HEK293 (cell line): ENCODE measurements around the gene NINJ2.

ENCODE experiments used
- CTCF ChIA-PET: fragments of 350-600 bp; formaldehyde crosslinking; extraction: SDS; loops from one replicate; lab custom pipeline; 2021; ENCODE audit warnings: antibody characterized with exemption; lab: Yijun Ruan, JAX
- POLR2A ChIA-PET: fragments of 300-600 bp; formaldehyde crosslinking; extraction: SDS; loops from one replicate; lab custom pipeline; 2020; ENCODE audit warnings: antibody characterized with exemption, inconsistent platforms; lab: Yijun Ruan, JAX
- H3K27ac ChIP-seq: fragments of 200-500 bp; sonication (Bioruptor generic); 2 replicates; pipeline ENCODE4 v1.5.1; 2014; ENCODE audit warnings: low read depth, low read length, control low read depth, inconsistent platforms; ENCODE audit errors: extremely low read depth
- H3K36me3 ChIP-seq, 2 experiments: fragments of 200-500 bp in 1 of 2; sonication (Bioruptor generic) in 1 of 2; 1 replicate in 1 of 2; 2 replicates in 1 of 2; pipeline ENCODE4 v1.5.1; 2014 to 2017; ENCODE audit warnings: inconsistent platforms in 2 of 2, low read length in 2 of 2; ENCODE audit not compliant: control insufficient read depth in 2 of 2, insufficient read depth in 1 of 2
- H3K4me1 ChIP-seq: fragments of 200-500 bp; sonication (Bioruptor generic); 2 replicates; pipeline ENCODE4 v1.5.1; 2014; ENCODE audit warnings: mild to moderate bottlenecking, low read length, inconsistent platforms; ENCODE audit not compliant: control insufficient read depth, insufficient read depth
- H3K4me3 ChIP-seq: 2 replicates; pipeline ENCODE4 v1.5.1; 2011; ENCODE audit warnings: low read depth, mild to moderate bottlenecking, control low read depth, low read length, moderate library complexity
- H3K9me3 ChIP-seq: fragments of 200-500 bp; sonication (Bioruptor generic); 2 replicates; pipeline ENCODE4 v1.5.1; 2014; ENCODE audit warnings: low read depth, low read length, inconsistent platforms; ENCODE audit not compliant: control insufficient read depth, insufficient read depth
- MZF1 ChIP-seq: fragments of 450-650 bp; formaldehyde crosslinking; IDR thresholded peaks from 2 replicates; pipeline ENCODE4 v1.5.1; 2017; ENCODE audit warnings: missing biosample characterization, missing genetic modification characterization, borderline replicate concordance
- OVOL3 ChIP-seq: fragments of 450-650 bp; formaldehyde crosslinking; IDR thresholded peaks from 2 replicates; pipeline ENCODE4 v1.5.1; 2016; ENCODE audit warnings: missing biosample characterization, missing genetic modification characterization
- SETDB1 ChIP-seq: IDR thresholded peaks from one replicate; pipeline ENCODE4 v1.6.1; 2017; ENCODE audit warnings: mild to moderate bottlenecking, low read length, moderate library complexity, mixed read lengths; ENCODE audit not compliant: insufficient read length
- TRIM28 ChIP-seq: IDR thresholded peaks from 2 replicates; pipeline ENCODE4 v1.6.1; 2011; ENCODE audit warnings: low read length, control low read depth, borderline replicate concordance
- TSHZ1 ChIP-seq: fragments of 450-650 bp; formaldehyde crosslinking; IDR thresholded peaks from 2 replicates; pipeline ENCODE4 v1.5.1; 2016; ENCODE audit warnings: missing biosample characterization, missing genetic modification characterization, borderline replicate concordance
- ZBTB17 ChIP-seq: fragments of 450-650 bp; formaldehyde crosslinking; IDR thresholded peaks from 2 replicates; pipeline ENCODE4 v1.5.1; 2016; ENCODE audit warnings: missing biosample characterization, missing genetic modification characterization
- ZBTB20 ChIP-seq: fragments of 450-650 bp; formaldehyde crosslinking; IDR thresholded peaks from 2 replicates; pipeline ENCODE4 v1.5.1; 2016; ENCODE audit warnings: missing biosample characterization, missing genetic modification characterization
- ZBTB21 ChIP-seq: fragments of 450-650 bp; formaldehyde crosslinking; IDR thresholded peaks from 2 replicates; pipeline ENCODE4 v1.5.1; 2017; ENCODE audit warnings: missing biosample characterization, missing genetic modification characterization
- ZNF121 ChIP-seq: fragments of 450-650 bp; formaldehyde crosslinking; IDR thresholded peaks from 2 replicates; pipeline ENCODE4 v1.5.1; 2016; ENCODE audit warnings: missing biosample characterization, missing genetic modification characterization
- ZNF16 ChIP-seq: fragments of 450-650 bp; formaldehyde crosslinking; IDR thresholded peaks from 2 replicates; pipeline ENCODE4 v1.5.1; 2016; ENCODE audit warnings: low read depth, missing biosample characterization, missing genetic modification characterization
- ZNF211 ChIP-seq: fragments of 450-650 bp; formaldehyde crosslinking; IDR thresholded peaks from 2 replicates; pipeline ENCODE4 v1.5.1; 2016; ENCODE audit warnings: low read depth, missing biosample characterization, missing genetic modification characterization
- ZNF223 ChIP-seq: fragments of 450-650 bp; formaldehyde crosslinking; IDR thresholded peaks from 2 replicates; pipeline ENCODE4 v1.5.1; 2016; ENCODE audit warnings: missing biosample characterization, missing genetic modification characterization
- ZNF239 ChIP-seq: fragments of 450-650 bp; formaldehyde crosslinking; IDR thresholded peaks from 2 replicates; pipeline ENCODE4 v1.5.1; 2016; ENCODE audit warnings: missing biosample characterization, missing genetic modification characterization
- ZNF24 ChIP-seq: fragments of 450-650 bp; formaldehyde crosslinking; IDR thresholded peaks from 2 replicates; pipeline ENCODE4 v1.5.1; 2016; ENCODE audit warnings: missing biosample characterization, missing genetic modification characterization
- ZNF341 ChIP-seq: fragments of 450-650 bp; formaldehyde crosslinking; IDR thresholded peaks from 2 replicates; pipeline ENCODE4; 2016; ENCODE audit warnings: low read depth, missing biosample characterization, missing genetic modification characterization
- ZNF404 ChIP-seq: fragments of 450-650 bp; formaldehyde crosslinking; IDR thresholded peaks from 2 replicates; pipeline ENCODE4 v1.5.1; 2017; ENCODE audit warnings: missing biosample characterization, missing genetic modification characterization
- ZNF433 ChIP-seq: fragments of 450-650 bp; formaldehyde crosslinking; IDR thresholded peaks from 2 replicates; pipeline ENCODE4 v1.5.1; 2016; ENCODE audit warnings: missing biosample characterization, missing genetic modification characterization, low read depth
- ZNF514 ChIP-seq: fragments of 450-650 bp; formaldehyde crosslinking; IDR thresholded peaks from 2 replicates; pipeline ENCODE4 v1.5.1; 2016; ENCODE audit warnings: missing biosample characterization, missing genetic modification characterization
- ZNF521 ChIP-seq: fragments of 450-650 bp; formaldehyde crosslinking; IDR thresholded peaks from 2 replicates; pipeline ENCODE4 v1.5.1; 2017; ENCODE audit warnings: missing biosample characterization, mild to moderate bottlenecking, missing genetic modification characterization
- ZNF629 ChIP-seq: fragments of 450-650 bp; formaldehyde crosslinking; IDR thresholded peaks from 2 replicates; pipeline ENCODE4 v1.5.1; 2017; ENCODE audit warnings: missing biosample characterization, missing genetic modification characterization
- ZNF677 ChIP-seq: fragments of 450-650 bp; IDR thresholded peaks from 2 replicates; pipeline ENCODE4 v1.5.0; 2018; ENCODE audit warnings: missing biosample characterization, mild to moderate bottlenecking, missing genetic modification characterization, moderate library complexity
- ZNF791 ChIP-seq: fragments of 450-650 bp; formaldehyde crosslinking; IDR thresholded peaks from 2 replicates; pipeline ENCODE4 v1.5.1; 2016; ENCODE audit warnings: missing biosample characterization, missing genetic modification characterization
- TF ChIP-seq, protein P1 (sequence below): fragments of 450-650 bp; formaldehyde crosslinking; IDR thresholded peaks from 2 replicates; pipeline ENCODE4 v1.5.1; 2016; ENCODE audit warnings: missing biosample characterization, missing genetic modification characterization
- TF ChIP-seq, protein P2 (sequence below): fragments of 450-650 bp; formaldehyde crosslinking; IDR thresholded peaks from 2 replicates; pipeline ENCODE4; 2016; ENCODE audit warnings: missing biosample characterization, missing genetic modification characterization

NINJ2 gene

DNA sequence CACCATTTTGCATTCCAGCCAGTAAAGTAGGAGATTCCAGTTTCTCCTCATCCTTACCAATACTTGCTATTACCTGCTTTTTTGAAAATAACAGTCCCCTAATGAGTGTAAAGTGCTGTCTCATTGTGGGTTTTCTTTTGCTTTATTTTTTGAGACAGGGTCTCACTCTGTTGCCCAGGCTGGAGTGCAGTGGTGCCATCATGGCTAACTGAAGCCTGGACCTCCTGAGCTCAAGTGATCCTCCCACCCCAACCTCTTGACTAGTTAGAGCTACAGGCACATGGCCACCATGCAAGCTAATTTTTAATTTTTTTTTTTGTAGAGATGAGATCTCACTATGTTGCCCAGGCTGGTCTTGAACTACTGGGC is 60.6 kb downstream of the NINJ2 start:
- Histone ChIP-seq H3K4me3 (no peak overlapping the region), H3K36me3 (no peaks in the 10 kb centered on the region), H3K27ac (no peak overlapping the region), H3K9me3 (no peaks in the 10 kb centered on the region), H3K4me1 (no peaks in the 10 kb centered on the region)
- CTCF ChIA-PET = interaction anchor here (1.3 kb wide), 1 partner anchor 12 kb away, joined by 3 read pairs; no protein-coding TSS in a partner anchor
- TF ChIP-seq ZNF121 = peak; percentile 57; the same call in 1 of the 2 replicates
- TF ChIP-seq TRIM28 = no peak
- POLR2A ChIA-PET = no interaction called here

- POLR2A ChIA-PET = no interaction called here
- no peaks in the 10 kb centered on the region for H3K4me1 ChIP-seq
- no peaks in the 10 kb centered on the region for H3K36me3 ChIP-seq
- no peak overlapping the region for H3K4me3 ChIP-seq
- no peak overlapping the region for H3K27ac ChIP-seq
- H3K9me3 ChIP-seq = no peaks in the 10 kb centered on the region
- CTCF ChIA-PET = no interaction called here
- TF ChIP-seq ZNF404 (tag by site-specific recombination) (no peak), ZNF521 (no peak), ZBTB21 (tag by site-specific recombination) (no peak), ZNF341 (tag by site-specific recombination) (no peak), ZNF629 (tag by site-specific recombination) (no peak), SETDB1 (no peak), ZNF239 (tag by site-specific recombination) (no peak), ZNF514 (tag by site-specific recombination) (no peak)
- TF ChIP-seq, protein P1, sequence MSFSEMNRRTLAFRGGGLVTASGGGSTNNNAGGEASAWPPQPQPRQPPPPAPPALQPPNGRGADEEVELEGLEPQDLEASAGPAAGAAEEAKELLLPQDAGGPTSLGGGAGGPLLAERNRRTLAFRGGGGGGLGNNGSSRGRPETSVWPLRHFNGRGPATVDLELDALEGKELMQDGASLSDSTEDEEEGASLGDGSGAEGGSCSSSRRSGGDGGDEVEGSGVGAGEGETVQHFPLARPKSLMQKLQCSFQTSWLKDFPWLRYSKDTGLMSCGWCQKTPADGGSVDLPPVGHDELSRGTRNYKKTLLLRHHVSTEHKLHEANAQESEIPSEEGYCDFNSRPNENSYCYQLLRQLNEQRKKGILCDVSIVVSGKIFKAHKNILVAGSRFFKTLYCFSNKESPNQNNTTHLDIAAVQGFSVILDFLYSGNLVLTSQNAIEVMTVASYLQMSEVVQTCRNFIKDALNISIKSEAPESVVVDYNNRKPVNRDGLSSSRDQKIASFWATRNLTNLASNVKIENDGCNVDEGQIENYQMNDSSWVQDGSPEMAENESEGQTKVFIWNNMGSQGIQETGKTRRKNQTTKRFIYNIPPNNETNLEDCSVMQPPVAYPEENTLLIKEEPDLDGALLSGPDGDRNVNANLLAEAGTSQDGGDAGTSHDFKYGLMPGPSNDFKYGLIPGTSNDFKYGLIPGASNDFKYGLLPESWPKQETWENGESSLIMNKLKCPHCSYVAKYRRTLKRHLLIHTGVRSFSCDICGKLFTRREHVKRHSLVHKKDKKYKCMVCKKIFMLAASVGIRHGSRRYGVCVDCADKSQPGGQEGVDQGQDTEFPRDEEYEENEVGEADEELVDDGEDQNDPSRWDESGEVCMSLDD (tag by site-specific recombination) = no peak
These were observed 61.1 kb downstream of the NINJ2 start for GRCh38 chr12:601976-602699.

- no peak overlapping the region for H3K4me3 ChIP-seq
- ChIA-PET CTCF (no interaction called here), POLR2A (no interaction called here)
- no peaks in the 10 kb centered on the region for H3K36me3 ChIP-seq
- no peaks in the 10 kb centered on the region for H3K9me3 ChIP-seq
- no peaks in the 10 kb centered on the region for H3K4me1 ChIP-seq
- no peak overlapping the region for H3K27ac ChIP-seq
- TF ChIP-seq, protein P2, sequence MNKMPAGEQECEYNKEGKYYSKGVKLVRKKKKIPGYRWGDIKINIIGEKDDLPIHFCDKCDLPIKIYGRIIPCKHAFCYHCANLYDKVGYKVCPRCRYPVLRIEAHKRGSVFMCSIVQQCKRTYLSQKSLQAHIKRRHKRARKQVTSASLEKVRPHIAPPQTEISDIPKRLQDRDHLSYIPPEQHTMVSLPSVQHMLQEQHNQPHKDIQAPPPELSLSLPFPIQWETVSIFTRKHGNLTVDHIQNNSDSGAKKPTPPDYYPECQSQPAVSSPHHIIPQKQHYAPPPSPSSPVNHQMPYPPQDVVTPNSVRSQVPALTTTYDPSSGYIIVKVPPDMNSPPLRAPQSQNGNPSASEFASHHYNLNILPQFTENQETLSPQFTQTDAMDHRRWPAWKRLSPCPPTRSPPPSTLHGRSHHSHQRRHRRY = no peak
- TF ChIP-seq ZNF211 (tag by site-specific recombination) (no peak), ZBTB20 (tag by site-specific recombination) (no peak), TSHZ1 (tag by site-specific recombination) (no peak), ZNF16 (tag by site-specific recombination) (no peak), ZNF791 (tag by site-specific recombination) (no peak), ZNF223 (tag by site-specific recombination) (no peak), MZF1 (no peak), ZNF433 (tag by site-specific recombination) (no peak), ZNF24 (tag by site-specific recombination) (no peak), ZNF677 (no peak), OVOL3 (no peak), ZBTB17 (tag by site-specific recombination) (no peak)
These were observed 63.5 kb downstream of the NINJ2 start for GRCh38 chr12:599756-600155.
